Endothelial cell of umbilical vein (primary cell): ENCODE data around the gene FSTL4. TPM values are rescaled to one million over a fixed set of nuclear protein-coding genes. Genes with fewer than 3 reads are reported as not detected.

Source experiments
- BruUV-seq: library from RNA; stranded (reverse); fragments of 400-500 nt; replicated peaks from 2 replicates; lab custom pipeline; 2021; lab: Mats Ljungman, UMichigan
- CTCF ChIA-PET: fragments of 300-600, 350-600 bp; sonication (Branson Sonifier 250); formaldehyde crosslinking; loops from one replicate; lab custom pipeline; 2021; ENCODE audit warnings: antibody characterized with exemption, inconsistent platforms; lab: Charles Lee
- POLR2A ChIA-PET: fragments of 300-600, 350-600 bp; sonication (Branson Sonifier 250); formaldehyde crosslinking; loops from one replicate; lab custom pipeline; 2021; ENCODE audit warnings: antibody characterized with exemption, inconsistent platforms; lab: Charles Lee
- DNase-seq: peaks from one replicate; pipeline ENCODE4 v3.0.0-alpha.2; 2011; ENCODE audit warnings: low read depth, low spot score
- FAIRE-seq: peaks from 2 replicates; lab custom pipeline; 2011; peaks lifted over from hg19 to GRCh38; lab: Jason Lieb, UNC
- H2AFZ ChIP-seq: 2 replicates; pipeline ENCODE4 v1.6.0; 2012; ENCODE audit warnings: low read depth, low read length, control low read depth, inconsistent platforms
- H3K27ac ChIP-seq: 2 replicates; pipeline ENCODE4 v1.5.1; 2011; ENCODE audit warnings: low read depth, mild to moderate bottlenecking, control low read depth, low read length, moderate library complexity; ENCODE audit not compliant: insufficient read depth
- H3K27me3 ChIP-seq, 2 experiments: 2 replicates each; pipeline versions ENCODE4 v1.6.0 to v1.6.1; 2011; ENCODE audit warnings: low read length in 2 of 2, mixed read lengths in 1 of 2; ENCODE audit not compliant: control insufficient read depth in 2 of 2, insufficient read depth in 2 of 2
- H3K36me3 ChIP-seq, 2 experiments: 2 replicates in 1 of 2; 3 replicates in 1 of 2; pipeline ENCODE4 v1.5.1; 2011; ENCODE audit warnings: low read length in 2 of 2, mild to moderate bottlenecking in 1 of 2, moderate library complexity in 1 of 2; ENCODE audit not compliant: control insufficient read depth in 2 of 2, insufficient read depth in 2 of 2; ENCODE audit errors: extremely low read depth in 1 of 2
- H3K4me1 ChIP-seq: 3 replicates; pipeline ENCODE4 v1.5.1; 2011; ENCODE audit warnings: mild to moderate bottlenecking, low read length; ENCODE audit not compliant: control insufficient read depth, insufficient read depth; ENCODE audit errors: extremely low read depth
- H3K4me2 ChIP-seq: 2 replicates; pipeline ENCODE4 v1.6.1; 2011; ENCODE audit warnings: low read length, control low read depth, mixed read lengths; ENCODE audit not compliant: insufficient read depth
- H3K4me3 ChIP-seq, 3 experiments: fragments of 200-600 bp in 1 of 3; sonication (generic), shearing (Covaris generic) in 1 of 3; replicated peaks in 1 of 3; 2 replicates each; pipeline ENCODE4 v1.5.1; 2011 to 2016; ENCODE audit warnings: control low read depth in 3 of 3, low read length in 3 of 3, mild to moderate bottlenecking in 2 of 3, inconsistent platforms in 1 of 3, low read depth in 1 of 3, moderate library complexity in 1 of 3; ENCODE audit not compliant: insufficient read depth in 1 of 3
- H3K79me2 ChIP-seq: 2 replicates; pipeline ENCODE4 v1.6.0; 2012; ENCODE audit warnings: low read length, inconsistent platforms; ENCODE audit not compliant: control insufficient read depth, insufficient read depth
- H3K9ac ChIP-seq: replicated peaks from 2 replicates; pipeline ENCODE3; 2011; ENCODE audit warnings: low read length, control low read depth; ENCODE audit not compliant: insufficient read depth; ENCODE audit errors: extremely low read depth
- H3K9me1 ChIP-seq: replicated peaks from 3 replicates; pipeline ENCODE4 v1.6.0; 2011; ENCODE audit warnings: mild to moderate bottlenecking, low read length; ENCODE audit not compliant: control insufficient read depth, insufficient read depth; ENCODE audit errors: extremely low read depth
- H3K9me3 ChIP-seq: replicated peaks from 2 replicates; pipeline ENCODE4 v1.5.1; 2012; ENCODE audit warnings: low read length, inconsistent platforms; ENCODE audit not compliant: control insufficient read depth, insufficient read depth
- H4K20me1 ChIP-seq: replicated peaks from 2 replicates; pipeline ENCODE3; 2011; ENCODE audit warnings: mild to moderate bottlenecking, low read length; ENCODE audit not compliant: control insufficient read depth, insufficient read depth; ENCODE audit errors: extremely low read depth
- CTCF ChIP-seq, 2 donors: IDR thresholded peaks; 1 replicate in 1 of 2; 2 replicates in 1 of 2; pipeline ENCODE4 v1.5.1; 2011; ENCODE audit warnings: low read length in 2 of 2, mild to moderate bottlenecking in 2 of 2, moderate library complexity in 2 of 2, control low read depth in 1 of 2, inconsistent platforms in 1 of 2, low read depth in 1 of 2; ENCODE audit not compliant: insufficient read depth in 1 of 2; ENCODE audit errors: extremely low read depth in 1 of 2
- EZH2 ChIP-seq: IDR thresholded peaks from 2 replicates; pipeline ENCODE4 v1.6.1; 2012; ENCODE audit warnings: borderline replicate concordance, low read depth, mild to moderate bottlenecking, moderate library complexity, low read length, inconsistent platforms; ENCODE audit not compliant: severe bottlenecking
- FOS ChIP-seq: IDR thresholded peaks from 2 replicates; pipeline ENCODE4 v1.6.1; 2011; ENCODE audit warnings: mild to moderate bottlenecking, low read length, moderate library complexity, borderline replicate concordance; ENCODE audit not compliant: insufficient read depth
- GATA2 ChIP-seq: IDR thresholded peaks from 2 replicates; pipeline ENCODE4 v1.7.0; 2011; ENCODE audit warnings: low read depth, mild to moderate bottlenecking, moderate library complexity, mixed read lengths, low read length; ENCODE audit not compliant: insufficient read length, insufficient read depth
- JUN ChIP-seq: IDR thresholded peaks from 2 replicates; pipeline ENCODE4 v1.6.1; 2011; ENCODE audit warnings: borderline replicate concordance, low read depth; ENCODE audit not compliant: insufficient read length, insufficient read depth
- MYC ChIP-seq: IDR thresholded peaks from one replicate; pipeline ENCODE4 v1.6.1; 2011; ENCODE audit warnings: mild to moderate bottlenecking, low read depth, low read length
- POLR2A ChIP-seq: IDR thresholded peaks from 2 replicates; pipeline ENCODE4 v1.6.1; 2012; ENCODE audit warnings: low read depth, mild to moderate bottlenecking, control low read depth, low read length
- POLR2AphosphoS5 ChIP-seq: IDR thresholded peaks from 2 replicates; pipeline ENCODE4 v1.6.1; 2012; ENCODE audit warnings: low read depth, mild to moderate bottlenecking, control low read depth, low read length, moderate library complexity; ENCODE audit not compliant: insufficient read depth
- dilution Hi-C: fragments of 300-500 bp; cut with MboI; formaldehyde crosslinking; loops from one replicate; pipeline ENCODE4 v1.15.0; 2019; ENCODE audit warnings: low sequenced_read_pairs; ENCODE audit not compliant: extremely low pct_ligation_motif_present
- intact Hi-C: fragments of 100-400 bp; cut with micrococcal nuclease; formaldehyde crosslinking; loops from one replicate; pipeline ENCODE4 v1.10.0; 2022
- polyA plus RNA-seq, 4 experiments: library from polyadenylated mRNA; depleted of rRNA in 3 of 4; stranded (reverse) in 3 of 4; unstranded in 1 of 4; fragments of >200 nt; gene quantifications; 2 replicates each; pipeline versions ENCODE4 v1.2.1 to v1.2.3, GENCODE V29; 2011 to 2012; ENCODE audit warnings: missing spikeins in 1 of 4
- total RNA-seq: library from RNA; stranded (reverse); gene quantifications from 2 replicates; pipeline ENCODE4 v1.2.3, GENCODE V29; 2021
- TF ChIP-seq, protein P1 (sequence below): IDR thresholded peaks from 2 replicates; pipeline ENCODE4 v1.6.1; 2011; ENCODE audit not compliant: insufficient read depth, insufficient read length

Gene FSTL4
- total and polyA plus RNA-seq, 2 donors (not counting 3 experiments of a cell fraction or from before 2014, with no cell fraction given): 0.18 TPM; not detected in 1

DNA sequence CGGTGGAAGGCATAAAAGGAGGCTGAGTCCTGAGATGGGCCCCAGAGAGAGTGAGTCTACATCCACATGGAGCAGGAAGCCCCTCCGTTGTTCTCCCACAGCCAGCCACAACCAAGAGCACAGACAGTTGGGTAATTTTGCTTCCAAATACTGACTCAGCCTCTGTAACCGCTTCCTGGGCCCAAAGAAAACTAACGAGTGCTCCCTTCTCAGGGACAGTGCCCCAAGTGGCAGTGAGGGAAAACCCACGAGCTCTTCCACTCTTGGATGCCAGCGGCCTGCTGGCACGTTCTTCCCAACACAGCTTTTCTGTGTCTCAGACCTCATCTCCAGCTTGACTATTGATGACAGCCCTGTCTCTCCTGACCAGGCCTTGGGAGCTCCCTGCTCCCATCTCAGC lies 207.6 kb downstream of the FSTL4 start:
- CTCF ChIA-PET: interaction anchor here (1.1 kb wide), 1 partner anchor 19 kb away, joined by 3 read pairs; no protein-coding TSS in a partner anchor
- no peaks in the 10 kb centered on the region for H3K79me2 ChIP-seq
- H3K4me3 ChIP-seq: no peak overlapping the region
- no peaks in the 10 kb centered on the region for H3K36me3 ChIP-seq
- H3K9ac ChIP-seq: no peak overlapping the region
- dilution Hi-C loops (no loop called here), intact Hi-C loops (no loop called here)
- FAIRE-seq: no peak
- H3K9me3 ChIP-seq: no peaks in the 10 kb centered on the region
- H3K27me3 ChIP-seq: no peaks in the 10 kb centered on the region
- no peak overlapping the region for H3K4me2 ChIP-seq
- POLR2A ChIA-PET: no interaction called here
- no TSS peak for BruUV-seq
- no peaks in the 10 kb centered on the region for H3K9me1 ChIP-seq
- H3K27ac ChIP-seq: no peak overlapping the region
- no peaks in the 10 kb centered on the region for H4K20me1 ChIP-seq
- TF ChIP-seq EZH2 (no peak), JUN (no peak), MYC (no peak), GATA2 (no peak), POLR2AphosphoS5 (no peak)
- TF ChIP-seq, protein P1, sequence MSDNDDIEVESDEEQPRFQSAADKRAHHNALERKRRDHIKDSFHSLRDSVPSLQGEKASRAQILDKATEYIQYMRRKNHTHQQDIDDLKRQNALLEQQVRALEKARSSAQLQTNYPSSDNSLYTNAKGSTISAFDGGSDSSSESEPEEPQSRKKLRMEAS: no peak
- H3K4me1 ChIP-seq: no peaks in the 10 kb centered on the region
- no peak overlapping the region for H2AFZ ChIP-seq
- DNase-seq: no peak

DNA sequence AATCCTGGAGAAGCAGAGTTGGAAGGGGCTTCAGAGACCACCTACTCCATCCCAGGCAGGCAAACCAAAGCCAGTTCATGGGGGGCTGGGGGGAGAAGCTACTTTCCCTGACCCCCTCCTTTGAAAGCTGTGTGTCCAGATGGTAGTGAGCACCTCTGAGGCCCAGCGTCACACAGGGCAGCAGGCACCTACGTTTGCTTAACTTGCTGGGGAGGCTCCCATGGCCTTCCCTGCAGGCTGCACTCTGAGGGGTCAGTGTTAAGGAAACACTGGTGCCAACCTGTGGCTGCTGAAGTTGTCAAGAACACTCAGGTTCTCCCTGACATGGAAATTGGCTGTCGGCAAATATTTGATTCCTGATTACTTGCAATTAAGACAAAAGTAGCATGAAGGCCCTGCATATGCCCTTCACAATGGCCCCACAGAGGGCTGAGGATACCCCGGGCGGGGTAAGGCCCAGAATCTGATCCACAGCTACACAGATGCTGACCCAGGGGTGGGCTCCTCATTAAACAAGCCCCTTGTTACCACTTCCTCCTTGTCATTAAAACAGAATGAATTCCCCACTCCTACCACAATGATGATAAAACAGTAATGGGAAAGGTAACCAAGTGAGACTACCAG lies 208.5 kb downstream of the FSTL4 start:
- Histone ChIP-seq H3K27ac (no peak overlapping the region), H3K9me3 (no peaks in the 10 kb centered on the region), H3K4me3 (no peak overlapping the region), H2AFZ (no peak overlapping the region), H3K27me3 (no peaks in the 10 kb centered on the region), H3K4me2 (no peak overlapping the region), H3K79me2 (no peaks in the 10 kb centered on the region), H3K4me1 (no peaks in the 10 kb centered on the region), H3K36me3 (no peaks in the 10 kb centered on the region), H4K20me1 (no peaks in the 10 kb centered on the region), H3K9me1 (no peaks in the 10 kb centered on the region), H3K9ac (no peak overlapping the region)
- no peak for DNase-seq
- POLR2A ChIA-PET: no interaction called here
- dilution Hi-C loops: no loop called here
- TF ChIP-seq GATA2: no peak
- no peak for TF ChIP-seq EZH2
- no peak for TF ChIP-seq POLR2AphosphoS5
- no peak for TF ChIP-seq CTCF (IDR thresholded peaks at IDR 0.05; ENCODE audit: extremely low read depth in 1 of 2, insufficient read depth in 1 of 2, low read depth in 1 of 2, low read length in 2 of 2)
- TF ChIP-seq MYC: no peak
- TF ChIP-seq, protein P1: no peak
- TF ChIP-seq JUN: no peak
- TF ChIP-seq FOS: no peak
- no peak for TF ChIP-seq POLR2A
- no peak for FAIRE-seq
- no TSS peak for BruUV-seq
- intact Hi-C loops: no loop called here
- CTCF ChIA-PET: interaction anchor here (1.1 kb wide), 1 partner anchor 20 kb away, joined by 3 read pairs; no protein-coding TSS in a partner anchor
